Erythroblast (primary cell): Measurements from ENCODE around the gene TCF7L2.

Experiments
- GATA1 ChIP-seq: IDR thresholded peaks from 2 replicates; pipeline ENCODE4 v1.6.1; 2011; ENCODE audit warnings: low read depth, mild to moderate bottlenecking, control low read depth, low read length, moderate library complexity
- POLR2A ChIP-seq: IDR thresholded peaks from 2 replicates; pipeline ENCODE4 v1.6.1; 2011; ENCODE audit warnings: mild to moderate bottlenecking, low read length

DNA sequence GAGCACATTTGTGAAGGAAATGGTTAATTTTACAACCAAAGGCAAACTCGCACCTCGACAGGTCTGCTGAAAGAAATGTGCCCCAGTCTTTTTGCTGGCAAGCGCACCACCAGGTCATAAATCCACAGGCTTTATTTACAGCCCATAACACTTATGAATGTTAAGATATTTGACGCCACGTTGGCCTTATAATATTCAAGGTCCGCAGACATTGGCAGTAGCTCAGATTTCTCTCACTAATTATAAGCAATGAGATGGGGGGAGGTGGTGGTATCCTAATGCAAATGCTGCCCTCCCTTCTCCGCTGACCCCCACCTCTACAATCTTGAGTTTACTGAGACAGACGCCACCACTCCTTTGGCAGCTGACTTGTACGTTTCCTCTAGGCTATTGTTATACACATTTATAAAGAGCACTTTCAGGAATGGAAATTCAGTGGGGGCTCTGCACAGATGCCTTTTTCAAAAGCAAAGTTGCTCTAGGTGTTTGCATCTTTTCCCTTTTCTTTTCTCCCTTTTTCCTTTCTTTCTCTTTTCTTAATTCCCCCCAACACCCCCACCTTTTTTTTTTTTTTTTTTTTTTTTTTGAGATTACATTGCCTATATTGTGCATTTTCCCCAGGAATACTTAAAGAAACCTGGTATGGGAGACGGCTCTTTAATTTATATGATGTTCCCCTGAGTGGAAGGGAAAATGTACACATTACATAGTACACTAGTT lies 6.7 kb downstream of the TCF7L2 start:
- TF ChIP-seq POLR2A (no peak), GATA1 (no peak)
